ENCODE data around the gene IFIT3.

GRCh38 chr10:89355394-89355931 is 27.7 kb downstream of the IFIT3 start:
- TF ChIP-seq POLR2A (IDR thresholded peaks at IDR 0.05): no peak
- no peak for TF ChIP-seq CTCF (IDR thresholded peaks at IDR 0.05)
